ENCODE measurements around the gene TGIF1. TPM values are rescaled to one million over a fixed set of nuclear protein-coding genes. Genes with fewer than 3 reads are reported as not detected.

Gene TGIF1
- total RNA-seq, 1 experiment from 2014 or later: 241 TPM

DNA sequence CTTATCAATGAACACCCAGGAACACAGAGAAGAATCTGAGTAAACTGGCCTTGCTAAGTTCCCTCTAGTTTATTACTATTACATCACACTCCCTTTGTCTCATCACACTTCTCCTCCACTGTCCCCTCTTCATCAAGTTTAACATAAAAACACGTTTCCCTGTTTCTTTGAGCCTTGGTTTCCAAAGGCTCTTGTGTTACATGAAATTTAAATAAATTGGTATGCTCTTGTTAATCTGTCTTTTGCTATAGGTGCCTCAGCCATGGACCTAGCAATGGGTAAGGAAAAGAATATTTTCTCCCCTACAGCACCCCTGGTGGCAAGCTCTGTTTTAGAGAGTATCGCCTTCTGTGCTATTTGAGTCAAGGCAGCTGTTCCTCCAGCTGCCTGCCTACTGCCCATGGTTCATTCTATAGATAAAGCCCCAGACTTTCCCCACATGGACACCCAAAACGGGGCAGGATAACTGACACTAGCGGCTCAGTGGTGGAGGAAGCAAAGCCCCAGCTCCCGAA lies 31.8 kb downstream of the TGIF1 start:
- DNase-seq (ENCODE audit: low spot score): peak; percentile 77

DNA sequence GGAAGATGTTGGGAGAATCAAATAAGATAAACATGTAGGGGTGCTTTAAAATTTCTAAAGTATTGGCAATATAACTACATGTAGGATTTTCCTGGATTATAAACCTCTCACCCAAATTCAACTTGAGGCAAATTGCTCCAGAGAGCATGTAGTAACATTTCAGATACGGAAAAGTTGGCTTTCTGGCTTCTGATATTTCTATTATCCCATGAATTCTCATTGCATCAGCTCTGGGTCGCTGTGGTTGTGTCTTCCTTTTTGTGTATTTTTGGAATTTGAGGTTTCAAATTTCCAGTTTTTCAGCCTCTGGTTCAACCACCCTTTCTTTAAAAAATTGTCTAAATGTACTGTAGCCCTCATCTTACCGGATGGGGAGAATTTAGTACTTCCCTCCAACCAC lies 32.3 kb downstream of the TGIF1 start:
- DNase-seq (ENCODE audit: low spot score): no peak

DNA sequence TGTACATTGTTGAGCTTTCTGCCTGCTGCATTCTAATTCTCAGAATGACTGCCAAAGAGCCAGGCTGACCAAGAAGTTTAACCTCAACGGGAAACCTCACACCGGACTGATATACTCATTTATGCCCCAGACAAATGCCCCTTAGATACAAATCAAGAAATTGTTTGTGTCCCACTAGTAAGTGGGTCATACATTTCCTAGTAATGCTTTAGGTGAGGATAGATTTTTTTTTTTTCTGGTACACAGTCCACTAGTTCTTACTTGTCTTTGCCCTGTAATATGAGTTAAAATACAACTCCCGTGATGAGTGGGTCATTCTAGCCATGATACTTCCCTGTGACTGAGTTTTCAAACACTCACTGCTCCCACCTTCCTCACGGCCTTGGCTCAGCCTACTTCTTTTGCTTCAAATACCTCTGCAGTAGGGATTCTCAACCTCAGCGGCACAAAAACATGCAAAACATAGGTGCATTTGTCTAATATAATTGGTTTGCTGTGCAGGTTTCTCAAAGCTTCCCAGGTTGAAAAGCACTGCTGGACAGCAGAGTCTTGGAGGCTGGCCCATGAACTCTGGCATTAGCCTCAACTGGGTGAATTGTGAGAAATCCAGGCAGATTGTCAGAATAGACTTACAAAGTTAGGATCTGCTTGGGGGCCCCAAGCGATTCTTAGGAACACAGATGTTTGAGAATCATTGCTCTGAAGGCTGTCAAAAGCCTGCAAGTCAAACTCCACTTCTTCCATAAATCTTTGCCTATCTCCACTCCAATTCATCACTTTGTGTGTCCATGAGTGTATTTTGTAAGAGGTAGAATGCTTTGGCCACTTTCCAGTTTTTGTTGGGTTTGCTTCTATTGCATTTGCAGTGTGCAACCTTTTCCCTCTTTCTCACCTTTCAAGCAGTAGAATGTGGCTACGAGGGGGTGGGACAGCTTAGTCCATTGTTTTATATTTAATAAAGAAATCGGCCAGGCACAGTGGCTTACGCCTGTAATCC lies 35.5 kb downstream of the TGIF1 start:
- peak; percentile 61 for DNase-seq (ENCODE audit: low spot score)

DNA sequence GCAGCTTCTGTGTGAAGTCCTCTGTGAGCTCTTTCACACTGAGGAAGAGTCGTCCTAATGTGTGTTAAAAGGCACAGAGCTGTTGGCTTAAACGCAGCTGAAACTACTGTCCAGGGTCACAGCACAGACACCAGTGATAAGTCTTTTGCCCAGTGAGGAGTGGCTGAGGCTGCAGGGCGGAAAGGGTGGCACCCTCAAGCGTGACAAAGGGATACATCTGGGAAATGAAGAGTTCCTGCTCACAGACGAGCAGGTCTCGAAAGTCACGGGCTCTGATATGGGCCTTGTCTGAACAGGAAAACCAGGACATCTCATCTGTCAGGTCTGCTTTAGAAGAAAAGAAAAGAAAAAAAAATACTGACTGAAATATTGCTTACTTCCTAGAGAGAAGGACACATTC lies 36.5 kb downstream of the TGIF1 start:
- DNase-seq (ENCODE audit: low spot score): no peak

DNA sequence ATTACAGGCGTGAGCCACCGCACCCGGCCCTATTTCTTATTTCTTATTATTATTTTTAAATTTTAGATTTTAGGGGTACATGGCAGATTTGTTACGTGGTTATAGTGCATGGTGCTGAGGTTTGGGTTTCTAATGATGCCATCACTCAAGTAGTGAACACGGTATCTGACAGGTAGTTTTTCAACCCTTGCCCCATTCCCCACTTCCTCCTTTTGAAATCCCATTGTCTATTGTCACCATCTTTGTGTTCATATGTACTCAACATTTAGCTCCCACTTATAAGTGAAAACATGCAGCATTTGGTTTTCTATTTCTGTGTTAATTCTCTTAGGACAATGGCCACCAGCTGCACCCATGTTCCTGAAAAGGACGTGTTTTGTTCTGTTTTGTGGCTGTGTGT lies 39.5 kb downstream of the TGIF1 start:
- no peak for DNase-seq (ENCODE audit: low spot score)

DNA sequence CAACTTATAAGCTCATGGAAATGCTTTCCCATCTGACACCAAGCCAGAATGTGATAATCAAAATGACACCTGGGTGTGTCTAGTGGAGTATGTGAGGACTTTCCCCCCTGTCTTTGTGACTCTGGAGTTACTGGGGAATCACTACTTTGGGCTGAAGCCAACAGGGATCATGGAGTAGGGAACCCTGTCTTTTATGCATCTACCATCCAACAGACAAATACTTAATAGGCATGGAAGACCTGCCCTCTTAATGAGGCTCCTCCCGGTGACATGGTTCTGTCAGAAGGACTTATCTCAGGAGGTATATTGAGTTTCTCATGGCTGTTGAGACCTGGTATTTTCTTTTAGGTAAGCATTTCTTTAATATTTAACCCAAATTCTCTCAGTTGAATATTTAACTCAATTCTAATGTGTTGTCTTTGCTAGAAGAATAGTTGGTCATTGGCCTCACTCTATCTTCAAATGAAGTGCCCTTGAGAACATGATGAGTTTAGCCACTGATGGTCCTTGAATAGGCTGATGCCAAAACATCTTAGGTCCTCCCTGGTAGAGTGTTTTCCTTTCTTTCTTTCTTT lies 42.1 kb downstream of the TGIF1 start:
- no peak for DNase-seq (ENCODE audit: low spot score)

DNA sequence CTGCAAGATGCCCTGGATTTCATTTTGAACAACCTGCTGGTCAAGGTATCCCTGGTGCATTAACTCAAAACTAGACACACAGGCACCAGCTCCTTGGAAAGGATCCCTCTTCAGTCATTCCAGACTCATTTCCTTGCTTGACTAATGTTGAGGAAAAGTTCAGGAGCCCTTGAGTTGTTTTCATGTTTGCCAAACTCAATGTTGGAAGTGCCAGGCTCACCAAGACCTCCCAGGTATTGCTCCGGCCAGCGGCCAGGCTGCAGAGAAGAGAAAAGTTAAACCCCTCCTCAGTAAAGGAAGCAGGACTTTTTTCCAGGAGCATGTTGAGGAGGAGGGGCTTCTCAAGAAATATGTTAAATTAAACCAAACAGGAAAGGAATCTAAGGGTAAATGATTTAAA lies 42.7 kb downstream of the TGIF1 start:
- no peak for DNase-seq (ENCODE audit: low spot score)

DNA sequence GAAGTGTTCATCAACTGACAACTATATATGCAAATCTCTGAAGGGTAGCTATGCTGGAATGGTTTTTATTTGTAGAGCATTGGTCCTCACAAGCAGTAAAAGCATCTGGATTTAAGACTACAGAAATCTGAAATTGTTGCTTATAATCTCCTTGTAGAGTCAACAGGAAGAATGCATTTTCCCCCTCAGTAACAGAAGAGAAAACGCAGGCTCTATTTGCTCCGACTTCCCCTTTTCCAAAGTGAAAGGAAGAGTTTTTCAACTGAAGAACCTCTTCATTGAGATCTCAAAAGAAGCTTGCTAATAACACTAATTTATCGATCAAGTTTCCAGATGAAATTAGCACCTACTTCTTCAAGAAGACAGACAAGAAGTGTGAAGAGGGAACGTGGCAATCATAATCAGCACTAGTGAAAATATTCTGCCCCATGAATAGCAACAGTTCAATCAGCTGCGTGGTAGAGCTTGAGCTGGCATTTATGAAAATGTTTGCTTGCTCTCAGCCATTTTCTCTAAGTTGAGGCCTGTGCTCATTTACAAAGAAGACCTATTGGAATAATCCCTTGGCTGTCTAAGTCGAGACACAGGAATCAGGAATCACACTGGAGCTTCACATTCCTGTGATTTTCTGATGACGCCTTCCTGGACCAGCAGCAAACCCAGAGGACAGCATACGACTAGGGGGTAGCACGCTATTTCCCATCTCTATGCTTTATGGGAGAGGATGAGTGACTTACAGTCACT lies 43.7 kb downstream of the TGIF1 start:
- no peak for DNase-seq (ENCODE audit: low spot score)

DNA sequence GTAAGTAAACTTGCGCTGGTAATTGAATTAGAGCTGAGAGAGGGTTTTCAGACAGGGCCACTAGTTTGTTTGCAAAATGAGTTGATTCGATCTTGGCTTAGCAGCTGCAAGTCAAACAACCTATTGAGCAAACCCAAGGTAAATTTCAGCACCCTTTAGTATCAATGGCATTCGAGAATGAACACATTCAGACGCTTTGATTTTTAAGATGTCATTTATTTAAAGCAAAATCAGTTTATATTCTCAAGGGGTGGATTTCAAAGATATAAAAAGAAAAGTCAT lies 44.2 kb downstream of the TGIF1 start:
- DNase-seq (ENCODE audit: low spot score): no peak

DNA sequence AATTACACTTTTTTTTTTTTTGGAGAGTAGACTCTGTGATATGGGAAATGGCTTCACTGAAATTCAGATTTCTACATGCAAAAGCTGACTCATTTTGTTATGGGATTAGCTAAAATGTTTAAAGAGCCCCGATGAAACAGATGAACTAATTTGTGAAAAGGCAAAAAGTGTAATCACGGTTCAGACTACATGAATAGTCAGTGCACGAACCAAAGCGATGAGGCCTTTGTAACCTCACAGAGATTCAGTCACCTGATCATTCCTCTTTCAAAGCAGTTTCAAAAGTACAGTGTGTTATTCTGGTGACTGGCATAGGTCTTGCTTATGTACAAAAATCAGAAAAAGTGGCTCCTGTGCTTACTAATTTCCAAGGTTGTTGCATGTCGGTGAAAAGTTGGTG lies 44.6 kb downstream of the TGIF1 start:
- no peak for DNase-seq (ENCODE audit: low spot score)

DNA sequence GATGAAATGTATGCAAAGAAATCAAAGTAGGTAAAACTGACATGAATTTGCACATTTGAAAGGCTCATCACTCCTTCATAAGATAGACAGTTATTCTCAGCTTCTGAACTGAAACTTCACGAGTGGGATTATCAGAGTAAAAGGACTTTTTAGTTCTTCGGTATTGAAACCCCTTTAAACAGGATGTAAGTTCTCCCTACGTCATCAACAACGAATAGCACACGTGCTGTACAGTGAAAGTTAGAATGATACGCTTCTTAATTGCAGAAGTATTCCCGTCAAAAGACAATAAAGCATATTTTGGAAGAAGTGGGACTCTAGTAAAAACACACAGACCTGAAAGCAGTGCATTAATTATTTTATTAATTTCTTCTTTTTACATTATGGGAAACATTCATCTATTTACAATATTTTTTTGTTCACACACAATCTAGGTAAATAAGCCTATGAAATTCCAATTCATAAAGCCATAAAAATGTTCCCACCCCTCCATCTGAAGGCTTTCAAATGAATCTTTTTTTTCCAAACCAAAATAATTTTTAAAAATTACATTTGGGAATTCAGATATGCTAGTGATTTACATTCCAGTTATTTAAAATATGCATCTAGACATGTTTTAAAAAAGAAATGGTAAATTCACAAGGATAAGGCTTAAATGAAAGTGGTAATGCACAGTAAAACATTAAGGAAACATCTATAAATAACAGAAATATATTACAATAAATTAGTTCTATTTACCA lies 45.9 kb downstream of the TGIF1 start:
- DNase-seq (ENCODE audit: low spot score): no peak

DNA sequence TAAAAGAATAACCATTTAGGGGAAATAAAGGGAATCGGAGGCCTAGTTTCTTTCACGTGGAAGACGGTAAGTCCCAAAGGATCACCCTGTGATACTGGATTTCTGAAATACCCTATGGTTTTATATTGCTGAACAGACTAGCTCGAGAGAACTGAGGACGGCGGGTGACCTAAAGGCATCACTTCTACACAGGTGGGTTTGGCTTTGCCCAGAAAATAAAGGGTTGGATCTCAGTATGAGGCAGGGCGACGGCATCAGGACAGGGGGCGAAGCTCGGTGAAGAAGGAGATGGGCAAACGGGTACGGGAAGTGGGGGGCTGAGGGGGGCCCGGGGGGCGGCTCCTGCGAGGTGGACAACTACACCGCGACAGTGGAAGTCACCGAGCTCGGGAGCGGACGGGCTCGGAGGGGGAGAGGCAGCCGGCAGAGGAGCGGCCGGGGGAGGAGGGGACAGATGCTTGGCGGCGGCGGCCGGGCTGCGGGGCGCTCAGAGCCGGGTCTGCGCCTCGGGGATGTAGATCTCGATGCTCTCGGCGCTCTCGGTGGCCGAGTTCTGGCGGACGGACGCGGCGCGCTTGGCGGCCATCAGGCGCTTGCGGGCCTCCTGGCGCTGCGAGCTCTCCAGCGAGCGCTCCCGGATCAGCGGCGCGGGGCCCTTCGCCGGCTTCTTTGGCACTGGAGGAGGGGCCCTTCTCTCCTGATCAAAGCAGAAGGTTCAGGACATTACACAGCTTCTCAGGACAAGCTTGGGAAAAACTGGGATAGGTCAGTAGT lies 48.9 kb downstream of the TGIF1 start:
- peak; percentile 43 for DNase-seq (ENCODE audit: low spot score)

DNA sequence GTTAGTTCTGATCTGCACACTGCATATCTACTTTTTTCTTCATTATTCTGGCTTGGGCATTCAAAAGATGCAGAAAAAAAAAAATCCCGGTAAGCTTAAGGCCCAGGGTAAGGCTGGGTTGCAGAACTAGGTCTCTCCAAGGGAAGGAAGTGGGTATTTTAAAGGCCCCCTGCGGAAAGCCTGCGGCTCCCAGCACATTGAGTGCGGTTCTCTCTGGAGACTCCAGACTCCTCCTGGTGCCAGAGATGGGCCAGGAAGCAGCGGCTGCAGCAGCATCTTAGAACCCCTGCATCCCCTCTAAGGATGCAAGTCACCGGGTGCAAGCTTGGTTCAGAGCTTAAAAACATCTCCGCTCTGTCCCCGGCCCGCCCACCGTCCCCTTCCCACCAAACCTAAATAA lies 49.5 kb downstream of the TGIF1 start:
- no peak for DNase-seq (ENCODE audit: low spot score)

DNA sequence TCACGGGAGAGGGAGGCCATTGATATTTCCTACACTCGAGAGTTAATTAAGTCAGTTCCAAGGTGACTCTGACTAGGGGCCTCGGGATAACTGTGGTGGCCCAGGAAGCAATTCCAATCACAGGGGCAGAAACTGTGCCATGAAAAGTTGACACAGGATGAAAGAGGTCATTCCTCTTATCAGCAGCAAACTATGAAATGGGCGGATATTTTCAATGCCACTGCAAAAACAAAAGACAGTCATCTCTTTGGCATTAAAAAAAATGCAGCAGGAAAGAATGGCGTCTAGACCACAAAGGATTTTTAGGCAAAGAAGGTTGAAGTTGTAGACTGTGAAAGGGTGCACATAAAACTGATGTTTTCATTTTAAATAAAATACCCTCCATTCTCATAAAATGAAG lies 50.0 kb downstream of the TGIF1 start:
- no peak for DNase-seq (ENCODE audit: low spot score)

DNA sequence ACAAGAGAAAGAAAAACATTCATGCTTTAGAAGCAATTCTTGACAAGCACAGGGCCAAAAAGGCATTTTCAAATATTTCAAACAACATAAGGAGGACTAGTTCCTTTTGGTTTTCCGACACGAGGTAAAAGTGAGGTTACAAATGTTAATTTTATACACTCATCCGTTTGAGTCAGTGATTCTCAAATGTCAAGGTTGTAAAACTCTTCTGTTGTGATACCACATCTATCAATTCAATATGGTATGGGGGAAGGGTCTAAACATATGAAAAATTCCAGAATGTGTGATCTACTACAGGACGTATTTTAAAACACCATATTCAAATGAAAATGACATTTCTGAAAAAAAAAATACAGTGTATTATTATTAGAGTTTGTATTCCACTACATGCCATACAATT lies 52.7 kb downstream of the TGIF1 start:
- no peak for DNase-seq (ENCODE audit: low spot score)

DNA sequence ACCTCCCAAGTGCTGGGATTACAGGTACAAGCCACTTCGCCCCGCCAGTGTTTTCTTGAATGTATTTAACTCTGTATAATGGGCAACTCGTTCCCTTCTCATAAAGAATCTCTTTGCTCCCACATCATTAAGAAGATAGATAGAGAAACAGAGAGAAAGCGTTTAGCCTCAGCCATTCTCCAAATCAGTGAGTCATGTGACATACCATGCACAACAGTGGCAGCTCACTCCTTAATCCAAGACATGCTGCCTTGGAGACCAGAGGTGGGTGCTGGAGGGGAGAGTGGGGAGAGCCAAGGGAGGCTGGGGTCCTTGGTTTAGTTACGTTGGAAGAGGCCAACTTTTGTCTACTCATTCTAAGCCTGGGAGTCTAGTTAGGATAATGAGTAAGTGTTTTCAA lies 54.7 kb downstream of the TGIF1 start:
- DNase-seq (ENCODE audit: low spot score): no peak

DNA sequence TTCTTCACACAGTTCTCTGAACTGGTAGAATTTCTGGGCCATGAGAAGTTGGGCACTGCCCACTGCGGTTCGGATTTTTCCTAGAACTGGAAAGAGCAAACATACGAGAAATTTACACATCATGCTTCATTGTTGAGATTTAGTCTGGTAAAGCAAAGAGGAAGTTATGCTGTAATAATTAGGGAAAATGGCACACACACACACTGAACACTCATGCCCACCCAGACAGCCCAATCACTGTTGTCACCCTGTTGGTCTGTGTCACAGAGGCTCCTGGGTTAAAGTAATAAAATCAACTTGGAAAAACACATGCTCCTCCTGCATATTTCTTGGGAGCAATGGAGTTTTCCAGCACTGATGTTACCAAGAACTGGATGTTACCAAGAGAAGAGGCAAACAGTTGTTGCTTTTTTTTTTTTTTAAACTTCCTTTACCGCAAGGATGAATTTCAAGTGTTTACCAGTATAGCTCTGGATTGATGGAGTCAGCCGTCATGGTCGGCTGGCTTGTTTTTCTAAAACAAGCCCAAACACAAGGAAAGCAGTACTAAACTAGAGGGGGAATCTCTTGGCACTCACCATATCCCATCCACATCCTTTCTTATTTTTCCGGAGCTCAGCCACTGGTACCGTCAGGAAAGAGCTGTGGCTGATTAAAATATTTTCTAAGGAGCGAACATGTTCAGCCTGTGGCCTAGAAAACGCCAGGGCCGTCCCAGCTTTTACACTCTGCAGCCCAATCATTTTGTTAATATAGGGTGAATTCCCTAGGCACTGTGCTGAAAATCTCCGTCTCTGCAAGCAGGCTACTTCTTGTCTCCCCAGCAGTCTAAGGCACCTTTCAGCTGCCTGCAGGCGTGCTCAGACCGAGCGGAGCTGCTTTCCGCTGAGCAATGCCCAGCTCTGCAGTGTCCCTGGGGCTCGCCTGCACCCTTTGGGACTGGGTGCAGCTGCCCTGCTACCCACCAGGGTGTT lies 58.9 kb downstream of the TGIF1 start:
- no peak for DNase-seq (ENCODE audit: low spot score)

Data from HT-29 (cell line).